HG03039 (cell line): ENCODE data around the gene CABP1.
A peak's percentile ranks its signal among the peaks of the same experiment; 100 is the strongest.

ENCODE experiments used
- ATAC-seq: cut with Tn5 transposase; IDR thresholded peaks from one replicate; pipeline ENCODE4 v1.9.1; 2021; ENCODE audit warnings: mild to moderate bottlenecking, moderate library complexity; ENCODE audit not compliant: unreplicated experiment

Gene CABP1

GRCh38 chr12:120690083-120690450 lies 49.6 kb downstream of the CABP1 start:
- ATAC-seq = no peak

- no peak for ATAC-seq
Measured at GRCh38 chr12:120690978-120691377, 50.6 kb downstream of the CABP1 start.

- no peak for ATAC-seq
Measured at GRCh38 chr12:120692524-120693033, 52.2 kb downstream of the CABP1 start.

GRCh38 chr12:120693848-120694247 lies 53.4 kb downstream of the CABP1 start:
- no peak for ATAC-seq

DNA sequence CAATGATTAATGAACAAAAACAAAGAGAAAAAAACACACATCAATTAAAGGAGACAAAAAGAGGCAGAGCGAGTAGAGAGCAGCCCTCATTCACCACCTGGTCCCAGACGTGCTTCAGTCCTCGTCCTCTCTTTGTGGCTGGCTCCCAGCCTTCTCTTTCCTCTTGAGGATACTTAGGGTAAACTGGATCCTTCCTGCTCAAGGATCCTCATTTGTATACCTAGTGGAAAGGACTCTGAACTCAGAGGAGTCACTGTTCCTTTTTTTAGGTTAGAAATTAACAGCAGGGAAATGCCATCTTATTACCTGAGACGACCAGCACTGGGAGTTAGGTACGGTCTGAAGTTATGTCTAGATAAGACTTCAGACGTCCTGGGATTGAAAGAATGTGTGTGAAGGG lies 56.2 kb downstream of the CABP1 start:
- no peak for ATAC-seq

DNA sequence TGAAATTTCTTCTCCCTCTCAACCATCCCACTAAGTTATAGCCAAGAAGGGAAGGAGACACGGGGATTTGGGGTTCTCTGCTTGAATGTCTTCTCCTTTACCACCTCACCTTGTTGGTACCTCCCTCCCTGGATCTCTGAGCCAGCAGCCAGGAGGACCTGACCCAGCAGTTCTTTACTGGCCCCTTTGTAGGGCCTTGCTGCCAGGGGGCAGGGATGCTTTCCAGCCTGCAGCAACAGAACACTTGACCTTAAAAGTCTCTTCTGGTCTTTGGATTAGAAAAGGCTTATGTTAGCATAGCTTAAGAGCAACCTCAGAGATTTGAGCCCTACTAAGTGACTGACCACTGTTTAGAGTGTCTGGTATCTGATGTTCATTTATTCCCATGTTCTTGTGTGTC lies 56.9 kb downstream of the CABP1 start:
- ATAC-seq = no peak

DNA sequence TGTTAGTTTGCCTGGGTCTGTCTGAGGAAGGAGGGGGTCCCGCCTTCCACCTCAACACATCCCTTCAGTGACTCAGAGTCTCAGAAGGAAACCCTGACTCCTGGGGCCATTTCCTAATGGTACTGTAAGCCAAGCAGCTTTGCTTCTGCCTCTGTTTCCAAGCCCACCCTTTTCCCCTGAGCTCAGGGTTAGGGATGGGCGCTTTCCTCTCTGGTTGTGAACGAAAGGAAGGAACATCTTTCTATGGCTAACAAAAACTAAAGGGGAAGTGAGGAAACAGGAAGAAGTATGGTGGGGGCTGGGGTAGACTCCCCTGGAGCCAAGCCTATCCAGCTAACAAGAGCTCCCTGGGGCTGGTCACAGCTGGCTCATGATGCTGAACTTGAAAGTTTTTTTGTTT lies 58.2 kb downstream of the CABP1 start:
- no peak for ATAC-seq

DNA sequence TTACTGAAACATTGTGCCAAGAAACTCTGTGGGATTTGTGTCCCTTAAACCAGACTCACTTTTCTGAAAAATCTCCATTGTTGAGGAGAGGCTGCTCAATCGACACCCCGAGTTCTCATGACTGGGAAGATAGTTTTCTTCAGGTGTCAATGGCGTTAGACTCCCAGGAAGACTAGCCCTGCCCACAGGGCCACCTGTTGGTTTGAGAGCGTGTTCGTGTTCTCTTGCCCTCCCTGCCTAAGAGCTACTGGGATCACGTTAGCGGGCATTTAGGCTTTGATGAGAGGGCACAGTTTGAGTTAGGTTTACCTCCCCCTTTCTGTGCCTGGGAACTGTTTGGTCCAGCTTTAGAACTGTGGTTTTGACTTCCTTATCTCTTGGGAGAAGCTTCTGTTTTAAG lies 59.1 kb downstream of the CABP1 start:
- ATAC-seq = no peak

- no peak for ATAC-seq
Measured at GRCh38 chr12:120700886-120701285, 60.5 kb downstream of the CABP1 start.

GRCh38 chr12:120702637-120703036 lies 62.2 kb downstream of the CABP1 start:
- ATAC-seq = no peak

GRCh38 chr12:120703311-120703942 lies 63.0 kb downstream of the CABP1 start:
- no peak for ATAC-seq

DNA sequence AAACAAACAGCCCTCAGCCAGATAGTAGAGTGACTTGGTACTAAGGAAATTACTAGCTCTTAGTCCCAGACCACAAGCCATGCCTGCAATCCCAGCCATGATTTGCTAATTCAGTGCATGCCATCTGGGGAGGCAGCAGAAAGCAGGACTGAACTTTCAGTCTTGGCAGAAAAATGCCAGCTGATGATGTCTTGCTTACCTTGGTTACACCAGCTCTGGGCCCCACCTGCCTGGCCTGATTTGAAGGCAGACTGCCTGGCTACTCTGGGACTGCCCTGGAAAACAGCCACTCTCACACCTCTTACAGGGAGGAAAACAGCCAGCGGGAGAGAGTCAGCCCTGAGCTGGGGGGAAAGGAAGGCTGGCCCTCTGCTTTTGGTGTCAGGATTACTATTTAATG lies 65.2 kb downstream of the CABP1 start:
- no peak for ATAC-seq

- ATAC-seq = no peak
Measured at GRCh38 chr12:120706029-120706428, 65.6 kb downstream of the CABP1 start.

DNA sequence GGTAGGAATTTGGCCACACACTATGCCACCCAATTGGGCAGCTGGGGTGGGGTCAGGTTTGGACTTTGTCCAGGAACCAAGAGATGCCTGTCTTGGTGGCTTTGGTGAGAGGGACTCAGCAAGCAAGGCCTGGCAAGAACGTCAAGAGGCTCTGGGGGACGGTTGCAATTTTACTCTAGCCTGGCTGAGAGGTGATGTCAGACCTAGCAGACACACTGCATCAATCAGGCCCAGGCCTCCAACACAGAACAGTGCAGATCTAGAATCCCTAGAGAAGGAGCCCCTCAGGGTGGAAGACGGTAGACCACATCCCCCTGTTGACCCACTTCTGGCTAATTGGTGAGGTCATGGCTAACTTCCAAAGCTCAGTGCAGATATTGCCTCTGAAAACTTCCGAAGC lies 68.2 kb downstream of the CABP1 start:
- no peak for ATAC-seq

DNA sequence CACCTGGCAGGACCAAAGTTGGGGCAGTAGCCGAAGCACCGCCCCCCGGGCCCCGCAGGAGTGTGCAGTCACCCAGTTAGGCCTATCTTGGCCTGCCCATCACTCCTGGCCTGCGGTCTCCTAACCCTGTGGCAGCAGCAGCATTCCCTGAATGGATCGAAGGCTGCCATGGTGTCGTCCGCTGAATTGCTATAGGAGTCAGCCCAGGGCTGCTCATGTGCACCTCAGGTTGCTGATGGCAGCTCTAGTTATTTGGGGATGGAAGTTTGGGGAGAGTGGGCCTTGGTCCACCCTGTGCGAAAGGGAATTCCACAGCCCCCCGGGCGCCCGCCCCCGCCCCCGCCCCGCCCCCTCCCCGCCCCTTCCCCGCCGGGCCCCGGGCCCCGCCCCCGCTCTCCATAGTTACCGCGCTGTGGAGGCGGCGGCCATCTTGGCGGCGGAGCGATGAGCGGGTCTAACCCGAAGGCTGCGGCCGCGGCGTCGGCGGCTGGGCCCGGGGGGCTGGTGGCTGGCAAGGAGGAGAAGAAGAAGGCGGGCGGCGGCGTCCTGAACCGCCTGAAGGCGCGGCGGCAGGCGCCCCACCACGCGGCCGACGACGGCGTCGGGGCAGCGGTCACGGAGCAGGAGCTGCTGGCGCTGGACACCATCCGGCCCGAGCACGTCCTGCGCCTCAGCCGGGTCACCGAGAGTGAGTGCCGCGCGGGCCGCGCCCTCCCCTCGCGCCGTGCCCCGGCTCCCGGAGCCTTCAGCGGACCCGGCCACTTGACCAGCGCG lies 69.8 kb downstream of the CABP1 start, which contains the start of gene UNC119B:
Gene UNC119B, plus strand, starts transcription at position 428 of the 774 bp plus-strand sequence. Its CDS starts 17 bp downstream, at position 445.
- peak; percentile 66 for ATAC-seq

DNA sequence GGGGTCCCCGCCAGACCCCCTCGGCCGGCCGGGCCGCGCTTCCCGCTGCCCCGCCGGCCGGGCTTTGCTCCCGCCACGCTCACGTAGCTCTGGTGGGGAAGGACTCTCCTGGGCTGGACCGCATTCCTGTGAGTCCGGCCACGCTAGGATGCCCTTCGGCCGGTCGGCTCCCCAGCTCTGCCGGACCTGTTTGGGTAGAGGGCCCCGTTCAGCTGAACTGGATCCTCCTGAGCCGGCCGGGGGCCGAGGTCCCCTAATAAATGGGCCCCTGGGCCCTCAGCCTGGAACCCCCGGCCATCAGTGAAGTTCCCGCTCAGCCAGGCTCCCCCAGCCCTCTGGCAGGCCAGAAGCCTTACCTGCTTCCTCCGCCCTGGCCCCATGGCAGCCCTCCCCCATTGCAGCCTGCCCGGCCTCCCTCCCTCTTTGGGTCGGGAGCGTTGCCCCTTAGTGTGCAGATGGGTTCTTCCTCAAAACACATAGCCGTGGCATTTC lies 70.4 kb downstream of the CABP1 start:
- ATAC-seq = no peak

GRCh38 chr12:120711411-120711810 lies 71.0 kb downstream of the CABP1 start:
- ATAC-seq = no peak

DNA sequence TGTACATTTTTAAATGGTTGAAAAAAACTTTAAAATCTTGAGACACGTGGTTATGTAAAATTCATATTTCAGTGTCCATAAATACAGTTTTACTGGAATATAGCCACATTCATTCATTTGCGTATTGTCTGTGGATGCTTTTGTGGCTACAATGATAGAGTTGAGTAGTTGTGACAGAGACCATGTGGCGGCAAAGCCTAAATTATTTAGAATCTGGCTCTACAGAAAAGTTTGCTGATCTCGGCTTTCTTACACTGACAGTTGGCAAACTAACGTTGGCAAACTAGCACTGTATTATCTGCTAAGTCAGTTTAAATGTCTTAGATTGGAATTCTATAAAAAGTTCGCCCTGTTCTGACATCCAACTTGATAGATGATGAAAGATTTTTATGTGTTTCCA lies 72.2 kb downstream of the CABP1 start:
- ATAC-seq = no peak

GRCh38 chr12:120713861-120714482 lies 73.5 kb downstream of the CABP1 start:
- ATAC-seq = no peak
